Smooth muscle cell (in vitro differentiated cells): Measurements from ENCODE around the gene CELF2. TPM values are rescaled to one million over a fixed set of nuclear protein-coding genes. Genes with fewer than 3 reads are reported as not detected.

Experiments
- DNase-seq: peaks from one replicate; lab custom pipeline; 2025; ENCODE audit not compliant: unreplicated experiment; lab: John Stamatoyannopoulos, UW
- H2AFZ ChIP-seq: fragments of 200-600 bp; sonication (generic); 2 replicates; pipeline ENCODE4 v1.6.0; 2016; ENCODE audit warnings: antibody characterized with exemption, low read depth, mild to moderate bottlenecking
- H3F3A ChIP-seq: fragments of 200-600 bp; sonication (generic); 2 replicates; pipeline ENCODE4 v1.6.0; 2017; ENCODE audit warnings: antibody characterized with exemption, low read depth
- H3K27ac ChIP-seq: fragments of 200-600 bp; sonication (generic); 2 replicates; pipeline ENCODE4 v1.5.1; 2016; ENCODE audit warnings: low read depth, mild to moderate bottlenecking
- H3K27me3 ChIP-seq: fragments of 200-600 bp; sonication (generic); 2 replicates; pipeline ENCODE4 v1.6.1; 2016; ENCODE audit warnings: low read depth, mild to moderate bottlenecking
- H3K36me3 ChIP-seq: fragments of 200-600 bp; sonication (generic); 2 replicates; pipeline ENCODE4 v1.5.1; 2016; ENCODE audit warnings: low read depth
- H3K4me1 ChIP-seq: fragments of 200-600 bp; sonication (generic); 2 replicates; pipeline ENCODE4 v1.5.1; 2016; ENCODE audit warnings: low read depth
- H3K4me2 ChIP-seq: fragments of 200-600 bp; sonication (generic); 2 replicates; pipeline ENCODE4 v1.6.0; 2016; ENCODE audit warnings: mild to moderate bottlenecking
- H3K4me3 ChIP-seq: fragments of 200-600 bp; sonication (generic); 2 replicates; pipeline ENCODE4 v1.5.1; 2016; ENCODE audit warnings: mild to moderate bottlenecking
- H3K79me2 ChIP-seq: fragments of 200-600 bp; sonication (generic); 2 replicates; pipeline ENCODE4 v1.6.0; 2016; ENCODE audit warnings: low read depth, mild to moderate bottlenecking
- H3K9ac ChIP-seq: fragments of 200-600 bp; sonication (generic); 2 replicates; pipeline ENCODE4 v1.6.0; 2016; ENCODE audit warnings: low read depth
- H3K9me3 ChIP-seq: fragments of 200-600 bp; sonication (generic); replicated peaks from 2 replicates; pipeline ENCODE4 v1.5.1; 2016; ENCODE audit warnings: low read depth
- H4K20me1 ChIP-seq: fragments of 200-600 bp; sonication (generic); 2 replicates; pipeline ENCODE4 v1.6.0; 2016; ENCODE audit warnings: low read depth
- WGBS: methylation state at CpG from one replicate; pipeline ENCODE4 v1.1.7; 2016; ENCODE audit warnings: low lambda C conversion rate; 5-methylcytosine and 5-hydroxymethylcytosine counted together
- polyA plus RNA-seq: library from polyadenylated mRNA; unstranded; fragments of >200 nt; fragmentation: Nextera tagmentation; extraction: Ambion mirVana; gene quantifications from 2 replicates; pipeline ENCODE4 v1.2.1, GENCODE V29; 2016
- total RNA-seq: library from RNA; depleted of rRNA; stranded (reverse); fragments of >200 nt; gene quantifications from 2 replicates; pipeline ENCODE4 v1.2.3, GENCODE V29; 2014
- TF ChIP-seq, protein P1 (sequence below): fragments of 200-600 bp; sonication (generic); IDR thresholded peaks from 2 replicates; pipeline ENCODE4 v1.5.1; 2017; ENCODE audit warnings: borderline replicate concordance, mild to moderate bottlenecking, antibody characterized with exemption; ENCODE audit not compliant: insufficient read depth, poor library complexity, severe bottlenecking

CELF2 gene
- total and polyA plus RNA-seq, 2 experiments from 2014 or later, result 3.0 to 4.7 TPM

DNA sequence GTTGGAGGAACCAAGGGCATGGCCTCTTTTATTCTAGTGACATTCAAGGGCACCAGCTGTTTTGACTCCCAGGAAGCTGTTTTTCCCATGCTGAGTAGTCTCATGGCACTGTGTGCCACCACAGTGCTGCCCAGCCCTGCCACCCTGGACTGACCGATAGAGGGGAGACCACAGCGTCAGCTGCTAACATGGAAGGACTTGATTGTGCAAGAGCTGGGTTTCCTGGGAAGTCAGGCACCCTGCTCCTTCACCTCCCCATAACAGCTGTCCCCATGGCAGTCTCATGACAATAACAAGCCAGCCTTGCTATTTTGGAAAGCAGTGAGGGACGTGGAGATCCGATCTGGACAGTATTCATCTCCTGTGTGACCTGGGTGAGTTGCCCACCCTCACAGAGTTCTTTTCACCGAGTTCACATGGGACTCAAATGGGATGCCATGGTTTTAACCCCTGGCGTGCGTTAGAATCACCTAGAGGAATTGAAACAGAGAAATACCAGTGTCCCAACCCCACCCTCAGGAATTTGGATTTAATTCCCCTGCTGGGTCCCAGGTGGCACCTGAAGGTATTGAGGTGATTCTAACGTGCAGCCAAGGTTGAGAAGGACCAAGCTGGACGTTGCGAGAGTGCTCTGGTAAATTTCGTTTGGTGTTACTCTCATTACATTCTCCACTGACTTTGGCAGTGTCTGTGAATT lies 174.8 kb downstream of the CELF2 start:
- no peak for DNase-seq
- Histone ChIP-seq H3K36me3 (no peaks in the 10 kb centered on the region), H3K9ac (no peak overlapping the region), H2AFZ (no peak overlapping the region), H3K9me3 (no peaks in the 10 kb centered on the region), H3K27ac (no peak overlapping the region), H3K4me3 (no peak overlapping the region), H3F3A (no peaks in the 10 kb centered on the region), H4K20me1 (no peaks in the 10 kb centered on the region), H3K4me1 (peaks cover 15% of the 10 kb centered on the region), H3K4me2 (no peak overlapping the region), H3K27me3 (no peaks in the 10 kb centered on the region), H3K79me2 (no peaks in the 10 kb centered on the region)
- 76% methylated on average over 11 of the region's 11 CpGs for WGBS
- TF ChIP-seq, protein P1, sequence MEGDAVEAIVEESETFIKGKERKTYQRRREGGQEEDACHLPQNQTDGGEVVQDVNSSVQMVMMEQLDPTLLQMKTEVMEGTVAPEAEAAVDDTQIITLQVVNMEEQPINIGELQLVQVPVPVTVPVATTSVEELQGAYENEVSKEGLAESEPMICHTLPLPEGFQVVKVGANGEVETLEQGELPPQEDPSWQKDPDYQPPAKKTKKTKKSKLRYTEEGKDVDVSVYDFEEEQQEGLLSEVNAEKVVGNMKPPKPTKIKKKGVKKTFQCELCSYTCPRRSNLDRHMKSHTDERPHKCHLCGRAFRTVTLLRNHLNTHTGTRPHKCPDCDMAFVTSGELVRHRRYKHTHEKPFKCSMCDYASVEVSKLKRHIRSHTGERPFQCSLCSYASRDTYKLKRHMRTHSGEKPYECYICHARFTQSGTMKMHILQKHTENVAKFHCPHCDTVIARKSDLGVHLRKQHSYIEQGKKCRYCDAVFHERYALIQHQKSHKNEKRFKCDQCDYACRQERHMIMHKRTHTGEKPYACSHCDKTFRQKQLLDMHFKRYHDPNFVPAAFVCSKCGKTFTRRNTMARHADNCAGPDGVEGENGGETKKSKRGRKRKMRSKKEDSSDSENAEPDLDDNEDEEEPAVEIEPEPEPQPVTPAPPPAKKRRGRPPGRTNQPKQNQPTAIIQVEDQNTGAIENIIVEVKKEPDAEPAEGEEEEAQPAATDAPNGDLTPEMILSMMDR, result no peak

DNA sequence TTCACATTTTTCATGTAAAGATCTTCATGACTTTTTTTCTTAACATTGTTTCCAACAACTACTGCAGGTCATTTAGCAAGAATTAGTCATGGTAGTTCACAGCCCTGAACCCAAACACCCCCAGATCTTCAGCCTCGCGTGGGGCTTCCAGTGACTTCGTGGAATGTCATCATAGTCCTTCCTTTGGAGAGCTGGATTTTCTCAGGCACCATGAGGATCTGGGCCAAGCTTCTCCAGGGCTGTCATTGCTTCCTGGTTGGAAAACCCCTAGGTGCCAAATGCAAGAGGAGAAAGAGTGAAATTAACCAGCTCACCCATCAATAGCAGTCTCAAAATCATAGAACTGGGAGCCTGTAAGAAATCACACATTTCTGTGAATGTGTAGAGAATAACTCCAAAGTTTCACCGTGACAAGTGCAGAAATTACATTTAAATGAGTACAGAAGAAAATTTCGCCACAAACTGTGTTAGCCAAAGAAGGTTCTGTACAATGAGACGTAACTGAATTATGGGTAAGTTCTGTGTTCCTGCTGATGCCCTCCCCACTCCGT lies 175.4 kb downstream of the CELF2 start:
- H3K9me3 ChIP-seq, result no peaks in the 10 kb centered on the region
- H4K20me1 ChIP-seq, result no peaks in the 10 kb centered on the region
- no peak overlapping the region for H3K9ac ChIP-seq
- H3K27me3 ChIP-seq, result no peaks in the 10 kb centered on the region
- H3K4me2 ChIP-seq, result no peak overlapping the region
- TF ChIP-seq, protein P1, result no peak
- no peaks in the 10 kb centered on the region for H3K79me2 ChIP-seq
- H2AFZ ChIP-seq, result no peak overlapping the region
- H3K36me3 ChIP-seq, result no peaks in the 10 kb centered on the region
- 71% methylated on average over 7 of the region's 7 CpGs for WGBS
- no peak for DNase-seq
- peaks cover 15% of the 10 kb centered on the region for H3K4me1 ChIP-seq
- no peak overlapping the region for H3K27ac ChIP-seq
- no peaks in the 10 kb centered on the region for H3F3A ChIP-seq
- H3K4me3 ChIP-seq, result no peak overlapping the region

GRCh38 chr10:11194859-11195586 lies 177.4 kb downstream of the CELF2 start:
- Histone ChIP-seq H3F3A (no peaks in the 10 kb centered on the region), H3K4me1 (peaks cover 5% of the 10 kb centered on the region), H3K9ac (no peak overlapping the region), H3K9me3 (no peaks in the 10 kb centered on the region), H3K4me2 (no peak overlapping the region), H3K27ac (no peak overlapping the region), H3K36me3 (no peaks in the 10 kb centered on the region), H3K27me3 (no peaks in the 10 kb centered on the region), H2AFZ (no peak overlapping the region), H3K79me2 (no peaks in the 10 kb centered on the region), H3K4me3 (no peak overlapping the region), H4K20me1 (no peaks in the 10 kb centered on the region)
- no peak for DNase-seq
- TF ChIP-seq, protein P1, result no peak
- 93% methylated on average over 8 of the region's 8 CpGs for WGBS
